ENCODE data around the gene WNK2.

Gene WNK2

DNA sequence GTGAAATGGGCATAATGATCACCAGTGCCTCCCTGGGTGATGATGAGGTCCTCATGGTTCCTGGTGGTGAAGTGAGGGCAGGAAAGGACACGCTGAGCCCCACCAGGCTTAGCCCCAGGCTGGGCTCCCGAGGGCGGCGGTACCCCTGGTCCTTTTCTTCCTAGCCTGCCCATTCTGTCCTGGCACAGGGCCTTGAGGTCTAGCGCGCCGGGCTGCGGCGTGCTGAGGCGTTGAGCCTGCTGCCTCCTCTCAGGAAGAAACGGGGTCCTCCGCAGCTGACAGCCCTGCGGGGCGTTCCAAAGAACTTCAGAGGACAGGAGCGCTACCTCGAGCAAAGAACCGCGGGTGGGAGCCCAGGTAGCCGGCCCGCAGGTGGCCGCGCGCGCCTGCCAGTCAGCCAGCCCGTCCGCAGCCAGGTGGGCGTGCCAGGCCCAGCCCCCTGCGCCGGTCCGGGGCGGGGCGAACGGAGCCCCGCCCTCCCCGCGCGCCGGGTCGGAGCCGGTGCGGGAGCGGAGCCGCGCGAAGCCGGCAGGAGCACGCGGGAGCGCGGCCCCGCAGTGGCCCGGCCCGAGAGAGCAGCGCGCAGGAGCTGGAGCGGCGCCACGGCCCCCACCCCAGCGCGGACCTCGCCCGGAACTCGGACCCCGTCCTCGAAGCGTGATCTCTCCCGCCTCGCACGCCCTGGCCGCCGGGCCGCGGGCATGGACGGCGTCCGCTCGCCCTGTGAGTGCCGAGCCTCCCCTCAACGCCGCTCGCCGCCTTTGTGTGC is at the start of gene WNK2:
Gene WNK2, plus strand, starts transcription at position 477 of the 769 bp plus-strand sequence. CDS start 791 bp downstream, outside the sequence.
- peak in 1 of 4 experiments; percentile 14 for DNase-seq (ENCODE audit: low read depth in 4 of 4, low spot score in 1 of 4)

DNA sequence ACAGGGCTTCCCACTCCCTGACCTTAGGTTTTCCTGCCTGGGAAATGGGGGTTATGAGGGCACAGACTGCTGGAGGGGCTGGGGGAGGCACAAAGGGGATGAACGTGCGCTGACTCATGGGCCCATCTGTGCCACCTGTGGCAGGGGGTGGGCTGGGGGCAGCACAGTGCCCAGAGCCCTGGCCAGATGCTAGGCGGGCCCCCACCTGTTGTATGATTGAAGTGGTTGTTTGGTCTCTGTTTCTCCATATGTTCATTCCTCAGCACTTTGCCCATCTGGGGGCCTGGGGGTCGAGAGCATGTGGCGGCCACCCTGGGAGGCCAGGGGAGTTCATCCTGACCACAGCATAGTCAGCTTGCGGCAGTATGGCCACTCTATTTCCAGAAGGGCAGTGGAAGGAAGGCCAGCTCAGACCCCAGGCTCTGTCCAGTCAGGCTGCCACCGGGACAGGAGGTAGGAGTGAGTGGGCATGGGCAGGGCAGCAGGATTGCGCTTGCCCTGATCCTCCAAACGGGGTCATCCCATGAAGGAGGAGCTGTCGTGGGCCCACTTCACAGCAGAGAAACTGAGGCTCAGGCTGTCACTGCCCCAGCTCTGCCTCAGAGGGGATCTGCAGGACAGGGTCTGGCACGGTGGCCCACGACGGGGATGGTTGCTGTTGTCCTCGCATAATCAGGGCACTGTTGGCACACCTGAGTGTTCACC is 49.0 kb upstream of the WNK2 start:
- no peak for DNase-seq (ENCODE audit: low read depth in 4 of 4, low spot score in 1 of 4)

GRCh38 chr9:93136011-93136440 is 47.9 kb upstream of the WNK2 start:
- no peak for DNase-seq (ENCODE audit: low read depth in 4 of 4, low spot score in 1 of 4)

GRCh38 chr9:93137362-93137761 is 46.6 kb upstream of the WNK2 start:
- DNase-seq (ENCODE audit: low read depth in 4 of 4, low spot score in 1 of 4) = no peak

GRCh38 chr9:93138171-93138764 is 45.7 kb upstream of the WNK2 start:
- DNase-seq (ENCODE audit: low read depth in 4 of 4, low spot score in 1 of 4) = no peak

DNA sequence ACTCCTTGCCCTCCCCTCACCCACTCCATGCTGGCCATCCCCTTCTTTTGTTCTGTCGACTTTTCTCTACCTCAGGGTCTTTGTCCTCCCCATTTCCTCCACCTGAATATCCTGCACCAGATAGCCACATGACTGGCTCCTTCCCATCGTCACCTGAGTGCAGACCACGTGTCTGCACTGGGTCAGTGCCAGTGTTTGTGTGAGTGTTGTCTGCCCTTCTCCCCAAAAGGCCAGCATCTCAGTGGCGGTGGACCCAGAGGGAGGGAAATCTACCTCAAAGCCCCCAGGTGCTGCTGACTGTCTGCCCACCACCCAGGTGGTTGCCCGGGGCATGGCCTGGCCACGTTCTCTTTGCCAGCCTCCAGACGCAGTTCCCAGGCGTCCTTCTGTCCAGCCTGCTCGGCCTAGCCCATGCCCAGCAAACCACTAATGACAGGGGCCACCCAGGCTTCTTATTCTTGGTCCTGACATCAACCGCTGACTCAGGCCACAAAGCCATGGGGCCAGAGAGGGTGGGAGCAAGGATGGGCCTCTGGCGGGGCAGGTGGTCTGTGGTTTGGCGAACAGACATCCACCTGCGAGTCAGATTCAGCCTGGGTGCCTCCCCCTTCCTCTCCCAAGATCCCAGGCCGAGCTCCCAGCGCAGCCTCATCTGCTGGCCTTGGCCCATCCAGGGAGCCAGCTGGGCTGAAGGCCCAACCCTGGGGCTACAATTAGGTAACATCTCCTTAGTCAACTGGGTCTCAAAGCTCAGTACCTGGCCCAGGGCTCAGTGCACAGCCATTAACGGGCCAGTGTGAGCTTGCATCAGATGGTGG is 44.4 kb upstream of the WNK2 start:
- DNase-seq (ENCODE audit: low read depth in 4 of 4, low spot score in 1 of 4) = no peak

- no peak for DNase-seq (ENCODE audit: low read depth in 4 of 4, low spot score in 1 of 4)
Measured at GRCh38 chr9:93141771-93142483, 42.0 kb upstream of the WNK2 start.

GRCh38 chr9:93143830-93144530 is 40.0 kb upstream of the WNK2 start:
- DNase-seq (ENCODE audit: low read depth in 4 of 4, low spot score in 1 of 4) = no peak

- peak in 2 of 4 experiments; percentile 40 to 41 for DNase-seq (ENCODE audit: low read depth in 4 of 4, low spot score in 1 of 4)
Measured at GRCh38 chr9:93146696-93147095, 37.2 kb upstream of the WNK2 start.

DNA sequence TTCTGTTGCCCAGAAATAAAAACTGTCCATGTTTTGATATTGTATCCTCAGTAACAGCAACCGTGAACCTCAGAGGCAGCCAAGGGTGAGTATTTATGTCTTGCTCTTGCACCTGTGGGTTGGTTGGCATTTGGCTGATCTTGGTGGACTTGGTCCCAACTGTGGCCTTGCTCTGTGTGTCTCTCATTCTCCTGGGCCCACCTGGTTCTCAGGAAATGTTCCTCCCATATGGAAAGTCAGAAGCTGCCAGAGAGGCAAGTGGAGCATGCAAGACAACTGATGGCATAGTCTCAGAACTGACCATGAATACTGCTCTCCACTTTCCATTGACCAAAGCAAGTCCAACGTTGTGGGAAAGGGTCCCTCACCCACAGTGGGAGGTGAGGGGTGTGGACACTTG is 36.3 kb upstream of the WNK2 start:
- no peak for DNase-seq (ENCODE audit: low read depth in 4 of 4, low spot score in 1 of 4)

DNA sequence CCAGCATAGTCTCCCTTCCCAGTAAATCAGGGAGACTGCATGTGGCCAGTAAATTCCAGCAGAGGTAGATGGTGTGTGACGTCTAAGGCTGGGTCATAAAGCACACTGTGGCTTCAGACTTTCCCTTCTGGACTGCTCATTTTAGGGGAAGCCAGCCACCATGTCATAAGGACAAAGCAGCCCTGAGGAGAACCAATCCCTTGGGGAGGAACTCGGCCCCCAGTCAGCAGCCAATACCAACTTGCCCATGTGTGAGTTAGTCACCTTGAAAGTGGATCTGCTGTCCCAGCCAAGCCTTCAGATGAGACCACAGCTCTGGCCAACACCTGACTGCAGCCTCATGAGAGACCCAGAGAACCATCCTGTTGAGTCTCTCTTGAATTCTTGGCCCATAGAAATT is 35.2 kb upstream of the WNK2 start:
- no peak for DNase-seq (ENCODE audit: low read depth in 4 of 4, low spot score in 1 of 4)

GRCh38 chr9:93149361-93149760 is 34.6 kb upstream of the WNK2 start:
- DNase-seq (ENCODE audit: low read depth in 4 of 4, low spot score in 1 of 4) = no peak

DNA sequence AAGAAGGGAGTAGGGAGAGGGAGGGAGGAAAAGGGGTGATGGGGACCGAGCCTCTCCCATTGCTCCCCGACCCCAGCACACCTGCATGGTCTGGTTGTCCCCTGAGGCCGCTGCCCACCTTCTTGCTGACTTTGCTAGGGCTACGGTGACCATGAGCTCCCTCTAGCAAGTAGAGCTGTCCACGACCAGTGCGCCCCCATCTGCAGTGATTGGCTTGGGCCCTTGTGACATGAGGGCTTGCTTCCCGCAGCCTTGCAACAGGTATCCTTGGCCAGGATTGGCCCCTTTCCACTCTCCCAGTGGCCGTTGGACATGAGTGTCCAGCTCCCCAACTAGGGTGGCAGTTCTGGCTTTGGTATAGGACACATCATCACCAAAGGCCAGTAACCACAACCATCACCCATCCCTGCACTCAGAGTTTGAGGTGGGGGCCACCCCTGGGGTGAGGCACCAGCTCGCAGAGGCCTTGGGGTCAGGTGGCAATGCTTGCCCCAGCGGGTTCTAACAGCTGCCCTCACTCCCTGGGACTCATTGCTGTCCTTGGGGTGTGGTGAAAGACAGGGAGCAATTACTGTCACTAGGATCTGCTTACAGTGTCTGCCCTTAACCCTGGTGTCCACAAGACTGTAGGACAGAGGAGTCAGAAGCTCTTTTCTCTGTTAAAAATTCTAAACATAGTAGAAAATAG is 32.7 kb upstream of the WNK2 start:
- no peak for DNase-seq (ENCODE audit: low read depth in 4 of 4, low spot score in 1 of 4)

DNA sequence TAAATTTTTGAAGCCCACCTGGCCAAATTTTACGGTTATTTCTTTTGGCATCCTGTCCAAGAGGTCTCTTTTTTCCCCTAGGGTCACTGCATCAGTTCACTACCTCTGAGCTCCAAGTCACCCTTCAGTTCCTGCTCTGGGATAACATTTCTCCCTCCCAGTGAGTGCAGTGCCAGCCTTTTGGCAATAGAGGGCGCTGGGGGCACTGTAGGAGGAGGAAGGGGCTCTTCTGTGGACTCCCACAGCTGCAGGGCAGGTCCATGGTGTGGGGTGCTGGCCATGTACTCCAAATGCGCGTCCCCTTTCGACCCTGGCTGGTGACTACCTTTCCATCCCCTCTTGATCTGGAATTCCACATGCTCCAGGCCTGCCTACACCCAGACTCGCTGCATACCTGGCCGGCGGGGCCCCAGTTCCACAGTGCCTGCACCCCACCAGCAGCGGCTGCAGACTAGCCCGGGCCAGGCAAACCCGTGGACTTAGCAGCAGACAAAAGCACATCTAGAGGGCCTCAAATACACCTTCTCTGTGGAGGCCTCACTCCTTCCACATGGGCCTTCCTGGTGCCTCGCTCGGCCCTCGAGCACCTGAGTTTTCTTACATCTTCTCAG is 29.5 kb upstream of the WNK2 start:
- DNase-seq (ENCODE audit: low read depth in 4 of 4, low spot score in 1 of 4) = no peak

DNA sequence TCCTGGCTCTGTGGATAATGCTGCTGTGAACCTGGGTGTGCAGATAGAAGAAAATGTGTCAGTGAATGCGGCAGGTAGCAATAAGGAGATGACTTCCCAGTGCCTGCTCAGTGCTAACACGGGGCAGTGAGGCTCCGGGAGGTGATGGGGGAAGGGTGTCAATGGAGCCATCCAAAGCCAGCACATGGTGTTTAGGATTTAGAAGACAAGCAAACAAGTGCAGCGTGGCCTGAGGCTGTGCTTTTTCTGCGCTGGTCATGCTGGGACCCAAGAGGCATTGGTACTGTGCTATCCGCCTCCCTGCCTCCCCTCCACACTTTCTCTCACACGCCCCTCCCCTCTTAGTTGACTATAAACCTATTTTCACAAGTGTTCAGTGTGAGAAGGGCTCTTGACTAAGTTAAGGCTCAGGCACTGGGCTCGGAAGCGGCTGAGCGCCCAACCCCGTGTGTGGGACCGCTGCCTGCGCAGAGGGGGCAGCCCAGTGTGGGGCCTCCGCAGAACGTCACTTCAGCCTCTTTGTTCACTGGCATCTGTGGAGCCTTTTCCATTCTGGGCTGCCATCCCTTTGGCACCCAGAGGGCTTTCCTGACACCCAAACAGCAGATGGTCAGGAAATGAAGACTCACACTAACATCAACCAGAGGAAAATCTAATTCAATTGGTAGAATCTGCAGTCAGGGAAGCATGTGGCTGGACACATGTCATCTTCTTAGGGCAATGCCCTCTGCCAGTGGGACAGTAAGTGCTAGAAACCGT is 28.0 kb upstream of the WNK2 start:
- no peak for DNase-seq (ENCODE audit: low read depth in 4 of 4, low spot score in 1 of 4)

- DNase-seq (ENCODE audit: low read depth in 4 of 4, low spot score in 1 of 4) = peak in 1 of 4 experiments; percentile 49
Measured at GRCh38 chr9:93156475-93157008, 27.4 kb upstream of the WNK2 start.

- peak; percentile 42 to 62 (median 49) for DNase-seq (ENCODE audit: low read depth in 4 of 4, low spot score in 1 of 4)
Measured at GRCh38 chr9:93159601-93160471, 24.1 kb upstream of the WNK2 start.
